ENCODE data around the gene RDH14.

The RDH14 gene

DNA sequence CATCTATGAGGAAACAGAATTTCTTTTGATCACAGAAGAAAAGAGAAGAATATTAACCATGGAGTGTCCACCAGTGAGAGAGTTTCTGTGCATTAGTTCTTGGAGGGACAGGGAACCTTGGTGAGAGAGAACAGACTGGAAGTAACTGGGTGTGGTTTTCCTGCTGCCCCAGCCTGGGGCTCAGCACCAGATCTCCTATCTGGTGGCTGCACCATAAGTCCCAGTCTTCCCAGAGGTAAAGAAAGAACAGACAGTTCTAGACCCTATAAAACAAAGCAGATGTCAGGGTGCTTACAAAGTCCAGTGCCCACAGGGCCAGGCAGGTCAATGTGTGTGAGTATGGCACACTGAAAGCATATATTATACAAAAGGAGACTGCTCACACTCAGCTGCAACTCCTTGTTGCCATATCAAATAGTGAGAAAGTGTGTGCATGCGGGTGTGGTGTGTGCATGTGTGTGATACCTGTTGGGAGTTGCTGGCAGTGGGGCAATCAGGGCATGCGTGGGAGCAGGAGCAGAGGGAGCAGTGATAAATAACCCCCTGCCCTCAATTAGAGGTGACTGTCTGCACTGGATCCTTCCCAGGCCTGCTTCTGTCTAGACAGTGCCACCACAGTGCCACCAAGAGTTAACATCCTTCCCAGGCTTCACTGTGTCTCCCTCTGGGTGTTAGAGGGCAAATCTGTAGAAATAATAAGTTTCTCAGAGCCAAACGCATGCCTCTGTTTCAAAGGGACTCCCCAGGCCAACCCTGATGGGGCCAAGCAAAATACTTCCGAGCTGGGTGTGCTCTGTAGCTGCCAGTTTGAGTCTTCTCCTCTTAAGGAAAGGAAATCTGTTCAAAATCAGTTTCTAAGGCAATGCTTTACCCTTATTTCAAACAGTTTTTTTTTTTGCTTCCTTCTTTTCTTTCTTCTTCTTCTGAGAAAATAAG is 45.7 kb downstream of the RDH14 start:
- Histone ChIP-seq H3K4me1 (ENCODE audit: control insufficient read depth, low read length) (no peaks in the 10 kb centered on the region), H4K20me1 (ENCODE audit: control insufficient read depth, insufficient read depth, low read depth, low read length) (no peaks in the 10 kb centered on the region), H3K27ac (ENCODE audit: low read depth, low read length) (no peak overlapping the region), H3K9me3 (ENCODE audit: control insufficient read depth, insufficient read depth, low read length) (no peaks in the 10 kb centered on the region), H3K4me2 (ENCODE audit: low read length) (no peak overlapping the region), H3K9me2 (replicated peaks; ENCODE audit: control insufficient read depth, low read length) (no peaks in the 10 kb centered on the region), H3K36me3 (ENCODE audit: control insufficient read depth, low read length) (no peaks in the 10 kb centered on the region), H3K79me2 (ENCODE audit: control insufficient read depth, low read length) (no peaks in the 10 kb centered on the region), H3K27me3 (ENCODE audit: control insufficient read depth, low read length) (no peaks in the 10 kb centered on the region), H3F3A (ENCODE audit: control insufficient read depth, insufficient read depth) (no peaks in the 10 kb centered on the region), H3K4me3 (ENCODE audit: low read length) (no peak overlapping the region)
- TF ChIP-seq, protein P1, sequence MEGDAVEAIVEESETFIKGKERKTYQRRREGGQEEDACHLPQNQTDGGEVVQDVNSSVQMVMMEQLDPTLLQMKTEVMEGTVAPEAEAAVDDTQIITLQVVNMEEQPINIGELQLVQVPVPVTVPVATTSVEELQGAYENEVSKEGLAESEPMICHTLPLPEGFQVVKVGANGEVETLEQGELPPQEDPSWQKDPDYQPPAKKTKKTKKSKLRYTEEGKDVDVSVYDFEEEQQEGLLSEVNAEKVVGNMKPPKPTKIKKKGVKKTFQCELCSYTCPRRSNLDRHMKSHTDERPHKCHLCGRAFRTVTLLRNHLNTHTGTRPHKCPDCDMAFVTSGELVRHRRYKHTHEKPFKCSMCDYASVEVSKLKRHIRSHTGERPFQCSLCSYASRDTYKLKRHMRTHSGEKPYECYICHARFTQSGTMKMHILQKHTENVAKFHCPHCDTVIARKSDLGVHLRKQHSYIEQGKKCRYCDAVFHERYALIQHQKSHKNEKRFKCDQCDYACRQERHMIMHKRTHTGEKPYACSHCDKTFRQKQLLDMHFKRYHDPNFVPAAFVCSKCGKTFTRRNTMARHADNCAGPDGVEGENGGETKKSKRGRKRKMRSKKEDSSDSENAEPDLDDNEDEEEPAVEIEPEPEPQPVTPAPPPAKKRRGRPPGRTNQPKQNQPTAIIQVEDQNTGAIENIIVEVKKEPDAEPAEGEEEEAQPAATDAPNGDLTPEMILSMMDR (IDR thresholded peaks at IDR 0.05; ENCODE audit: low read depth, low read length, poor library complexity, severe bottlenecking) = no peak
- no peak for TF ChIP-seq EZH2phosphoT487 (IDR thresholded peaks at IDR 0.05; ENCODE audit: borderline replicate concordance, low read length)

DNA sequence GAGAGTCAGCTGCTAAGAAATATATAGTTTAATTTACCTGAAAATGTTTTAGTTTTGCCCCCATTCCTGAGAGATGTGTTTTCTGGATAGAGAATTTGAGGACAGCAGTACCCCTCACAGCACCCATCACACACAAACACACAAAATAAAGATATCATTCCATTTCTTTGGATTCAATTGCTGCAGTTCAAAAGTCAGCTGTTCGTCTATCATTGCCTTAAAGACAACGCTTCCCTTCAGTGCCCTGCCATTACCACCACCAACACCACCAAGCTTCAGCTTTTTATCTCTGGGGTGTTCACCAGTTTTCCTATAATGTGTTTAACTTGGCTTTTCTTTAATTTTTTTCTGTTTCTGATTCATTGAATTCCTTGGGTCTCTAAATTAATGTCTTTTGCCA is 49.7 kb downstream of the RDH14 start:
- H3K27ac ChIP-seq (ENCODE audit: low read depth, low read length) = no peak overlapping the region

DNA sequence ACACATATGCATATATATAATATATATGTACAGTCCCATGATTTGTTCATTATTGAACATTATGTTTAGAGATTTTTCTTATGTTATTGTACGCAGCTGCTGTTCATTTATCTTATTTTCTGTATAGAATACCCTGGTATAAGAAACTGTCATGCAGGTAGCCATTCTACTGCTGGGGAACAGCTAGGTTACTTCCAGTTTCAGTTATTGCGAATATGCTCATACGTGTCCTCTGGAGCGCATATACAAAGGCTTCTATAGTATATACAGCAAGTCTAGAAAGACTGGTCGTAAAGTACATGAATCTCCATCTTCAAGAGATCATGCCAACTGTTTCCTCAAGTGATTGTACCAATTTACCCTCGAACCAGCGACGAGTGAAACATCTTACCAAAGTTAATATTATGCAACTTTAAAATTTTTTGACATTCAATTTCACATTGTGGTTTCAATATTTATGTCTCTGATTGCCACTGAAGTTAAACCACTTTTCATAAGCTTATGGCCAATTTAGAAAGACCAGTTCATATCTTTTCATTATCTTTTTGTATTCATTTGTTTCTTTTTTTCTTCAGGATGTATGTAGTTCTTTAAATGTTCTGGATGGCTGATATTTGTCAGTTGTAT is 53.5 kb downstream of the RDH14 start:
- H4K20me1 ChIP-seq (ENCODE audit: control insufficient read depth, insufficient read depth, low read depth, low read length) = no peaks in the 10 kb centered on the region
- no peaks in the 10 kb centered on the region for H3K36me3 ChIP-seq (ENCODE audit: control insufficient read depth, low read length)
- H3K4me3 ChIP-seq (ENCODE audit: low read length) = no peak overlapping the region
- no peaks in the 10 kb centered on the region for H3K9me3 ChIP-seq (ENCODE audit: control insufficient read depth, insufficient read depth, low read length)
- no peaks in the 10 kb centered on the region for H3F3A ChIP-seq (ENCODE audit: control insufficient read depth, insufficient read depth)
- H3K9me2 ChIP-seq (replicated peaks; ENCODE audit: control insufficient read depth, low read length) = no peaks in the 10 kb centered on the region
- no peak for TF ChIP-seq EZH2phosphoT487 (IDR thresholded peaks at IDR 0.05; ENCODE audit: borderline replicate concordance, low read length)
- TF ChIP-seq, protein P1 (IDR thresholded peaks at IDR 0.05; ENCODE audit: low read depth, low read length, poor library complexity, severe bottlenecking) = no peak
- H3K79me2 ChIP-seq (ENCODE audit: control insufficient read depth, low read length) = no peaks in the 10 kb centered on the region
- H3K4me1 ChIP-seq (ENCODE audit: control insufficient read depth, low read length) = no peaks in the 10 kb centered on the region
- H3K27ac ChIP-seq (ENCODE audit: low read depth, low read length) = no peak overlapping the region
- no peaks in the 10 kb centered on the region for H3K27me3 ChIP-seq (ENCODE audit: control insufficient read depth, low read length)
- no peak overlapping the region for H3K4me2 ChIP-seq (ENCODE audit: low read length)

More for the DNA sequence above, 49.7 kb downstream of the RDH14 start:
- no peaks in the 10 kb centered on the region for H3K79me2 ChIP-seq (ENCODE audit: control insufficient read depth, low read length)
- no peak overlapping the region for H3K4me2 ChIP-seq (ENCODE audit: low read length)
- TF ChIP-seq EZH2phosphoT487 (IDR thresholded peaks at IDR 0.05; ENCODE audit: borderline replicate concordance, low read length) = no peak
- TF ChIP-seq, protein P1 (IDR thresholded peaks at IDR 0.05; ENCODE audit: low read depth, low read length, poor library complexity, severe bottlenecking) = no peak
- no peaks in the 10 kb centered on the region for H3K9me3 ChIP-seq (ENCODE audit: control insufficient read depth, insufficient read depth, low read length)
- no peaks in the 10 kb centered on the region for H3K4me1 ChIP-seq (ENCODE audit: control insufficient read depth, low read length)
- H4K20me1 ChIP-seq (ENCODE audit: control insufficient read depth, insufficient read depth, low read depth, low read length) = no peaks in the 10 kb centered on the region
- H3K9me2 ChIP-seq (replicated peaks; ENCODE audit: control insufficient read depth, low read length) = no peaks in the 10 kb centered on the region
- no peaks in the 10 kb centered on the region for H3K36me3 ChIP-seq (ENCODE audit: control insufficient read depth, low read length)
- no peak overlapping the region for H3K4me3 ChIP-seq (ENCODE audit: low read length)
- no peaks in the 10 kb centered on the region for H3K27me3 ChIP-seq (ENCODE audit: control insufficient read depth, low read length)
- no peaks in the 10 kb centered on the region for H3F3A ChIP-seq (ENCODE audit: control insufficient read depth, insufficient read depth)

Measured in DOHH2 (cell line).